HepG2 (cell line): Measurements from ENCODE around the gene POLR1E. TPM values are rescaled to one million over a fixed set of nuclear protein-coding genes. Genes with fewer than 3 reads are reported as not detected.
A peak's percentile ranks its signal among the peaks of the same experiment; 100 is the strongest.

Experiments used
- ATAC-seq: fragments of 200-7000 bp; cut with Tn5 transposase; 3 replicates; pipeline ENCODE4 v1.9.1; 2020; ENCODE audit warnings: mild to moderate bottlenecking, moderate library complexity
- BruUV-seq: library from RNA; stranded (reverse); fragments of 400-500 nt; replicated peaks from 2 replicates; lab custom pipeline; 2021; lab: Mats Ljungman, UMichigan
- CTCF ChIA-PET: fragments of 300-600 bp; formaldehyde crosslinking; extraction: SDS; loops from one replicate; lab custom pipeline; 2021; ENCODE audit warnings: low total read pairs, inconsistent platforms, low intra/inter-chr PET ratio; lab: Yijun Ruan, JAX
- POLR2A ChIA-PET: fragments of 350-600 bp; sonication (Branson Sonifier 250); formaldehyde crosslinking; loops from one replicate; lab custom pipeline; 2020; ENCODE audit warnings: antibody characterized with exemption, inconsistent platforms; lab: Yijun Ruan, JAX
- DNase-seq: peaks from one replicate; pipeline ENCODE4 v3.0.0-alpha.2; 2015; ENCODE audit warnings: low spot score
- FAIRE-seq: peaks from 3 replicates; lab custom pipeline; 2011; peaks lifted over from hg19 to GRCh38; lab: Jason Lieb, UNC
- H2AFZ ChIP-seq: one replicate; pipeline ENCODE4 v1.6.1; 2011; ENCODE audit warnings: low read length, inconsistent platforms
- H3K27ac ChIP-seq: fragments of 300-600 bp; 3 replicates; pipeline ENCODE4 v1.8.0; 2011; ENCODE audit warnings: mixed run types, mild to moderate bottlenecking, mixed read lengths, low read length, inconsistent platforms; ENCODE audit not compliant: insufficient read depth; ENCODE audit errors: extremely low read length
- H3K27me3 ChIP-seq, 2 experiments: fragments of 200-600 bp in 1 of 2; 2 replicates in 1 of 2; 3 replicates in 1 of 2; pipeline versions ENCODE4 v1.6.0 to v1.8.0; 2011; ENCODE audit warnings: low read length in 2 of 2, mild to moderate bottlenecking in 2 of 2, moderate library complexity in 2 of 2, inconsistent platforms in 1 of 2; ENCODE audit not compliant: insufficient read depth in 2 of 2, control insufficient read depth in 1 of 2
- H3K36me3 ChIP-seq, 2 experiments: fragments of 200-600 bp in 1 of 2; replicated peaks in 1 of 2; 2 replicates in 1 of 2; 3 replicates in 1 of 2; pipeline versions ENCODE4 v1.5.1 to v1.8.0; 2011; ENCODE audit warnings: low read length in 2 of 2, inconsistent platforms in 1 of 2; ENCODE audit not compliant: insufficient read depth in 2 of 2, control insufficient read depth in 1 of 2
- H3K4me1 ChIP-seq: 2 replicates; pipeline ENCODE4 v1.5.1; 2012; ENCODE audit warnings: low read length, inconsistent platforms; ENCODE audit not compliant: insufficient read depth
- H3K4me2 ChIP-seq: 2 replicates; pipeline ENCODE4 v1.6.0; 2011; ENCODE audit warnings: low read depth, low read length, inconsistent platforms
- H3K4me3 ChIP-seq, 3 experiments: fragments of 200-600 bp in 1 of 3; sonication (generic), shearing (Covaris generic) in 1 of 3; replicated peaks in 1 of 3; 2 replicates each; pipeline ENCODE4 v1.5.1; 2011 to 2016; ENCODE audit warnings: low read length in 3 of 3, inconsistent platforms in 2 of 3, low read depth in 2 of 3, mild to moderate bottlenecking in 2 of 3, control low read depth in 1 of 3, mixed read lengths in 1 of 3; ENCODE audit not compliant: insufficient read depth in 1 of 3
- H3K79me2 ChIP-seq: one replicate; pipeline ENCODE4 v1.6.1; 2011; ENCODE audit warnings: low read length, inconsistent platforms; ENCODE audit not compliant: insufficient read depth
- H3K9ac ChIP-seq: 2 replicates; pipeline ENCODE4 v1.6.0; 2011; ENCODE audit warnings: mild to moderate bottlenecking, low read depth, low read length, inconsistent platforms; ENCODE audit not compliant: insufficient read depth
- H3K9me3 ChIP-seq: 2 replicates; pipeline ENCODE4 v1.5.1; 2012; ENCODE audit warnings: mild to moderate bottlenecking, low read length
- H4K20me1 ChIP-seq: 2 replicates; pipeline ENCODE4 v1.6.0; 2011; ENCODE audit warnings: inconsistent platforms, mild to moderate bottlenecking, low read length, moderate library complexity; ENCODE audit not compliant: insufficient read depth
- BRD4 ChIP-seq: sonication (generic); formaldehyde crosslinking; IDR thresholded peaks from 2 replicates; pipeline ENCODE4 v1.4.0; 2020; ENCODE audit warnings: missing genetic modification reagents
- FOXP4 ChIP-seq: sonication (generic); formaldehyde crosslinking; IDR thresholded peaks from 2 replicates; pipeline ENCODE4 v1.4.0; 2020; ENCODE audit warnings: missing genetic modification reagents
- JARID2 ChIP-seq: sonication (generic); formaldehyde crosslinking; IDR thresholded peaks from 2 replicates; pipeline ENCODE4 v1.8.1; 2023; ENCODE audit warnings: missing genetic modification reagents, inconsistent platforms; ENCODE audit not compliant: insufficient replicate concordance
- MLLT10 ChIP-seq: sonication (generic); formaldehyde crosslinking; IDR thresholded peaks from 2 replicates; pipeline ENCODE4 v1.4.0; 2020; ENCODE audit warnings: missing genetic modification reagents
- NFYB ChIP-seq: sonication (generic); formaldehyde crosslinking; IDR thresholded peaks from 2 replicates; pipeline ENCODE4 v1.4.0; 2020; ENCODE audit warnings: missing genetic modification reagents
- POLR2G ChIP-seq: fragments of 200-400 bp; formaldehyde crosslinking; IDR thresholded peaks from 2 replicates; pipeline ENCODE4 v1.6.1; 2018; ENCODE audit warnings: mild to moderate bottlenecking, low read depth, low read length, moderate library complexity
- ZBTB21 ChIP-seq: sonication (generic); formaldehyde crosslinking; IDR thresholded peaks from 2 replicates; pipeline ENCODE4 v1.4.0; 2020; ENCODE audit warnings: missing genetic modification reagents
- ZBTB3 ChIP-seq: sonication (generic); formaldehyde crosslinking; IDR thresholded peaks from 2 replicates; pipeline ENCODE4 v1.4.0; 2020; ENCODE audit warnings: low read depth, mild to moderate bottlenecking, moderate library complexity, missing genetic modification reagents, borderline replicate concordance
- ZNF256 ChIP-seq: sonication (generic); formaldehyde crosslinking; conservative IDR thresholded peaks from 2 replicates; pipeline ENCODE4 v1.4.0; 2020; ENCODE audit warnings: missing genetic modification reagents
- ZNF264 ChIP-seq: sonication (generic); formaldehyde crosslinking; IDR thresholded peaks from 2 replicates; pipeline ENCODE4 v1.4.0; 2020; ENCODE audit warnings: missing genetic modification reagents
- ZNF337 ChIP-seq: sonication (generic); formaldehyde crosslinking; IDR thresholded peaks from 2 replicates; pipeline ENCODE4 v1.5.1; 2020; ENCODE audit warnings: missing genetic modification reagents, low read depth, mild to moderate bottlenecking, borderline replicate concordance
- ZNF710 ChIP-seq: sonication (generic); formaldehyde crosslinking; IDR thresholded peaks from 2 replicates; pipeline ENCODE4 v1.5.0; 2020; ENCODE audit warnings: mild to moderate bottlenecking, missing genetic modification reagents, borderline replicate concordance
- WGBS: methylation state at CpG from one replicate; pipeline ENCODE4 v1.1.6; 2017; ENCODE audit warnings: low lambda C conversion rate; 5-methylcytosine and 5-hydroxymethylcytosine counted together
- in situ Hi-C: cut with HindIII; loops from 2 replicates; pipeline ENCODE4 v1.10.0; 2017; ENCODE audit warnings: low pct_unique_long_range_greater_than_20kb; ENCODE audit not compliant: extremely low pct_ligation_motif_present
- intact Hi-C: fragments of 100-400 bp; cut with micrococcal nuclease; formaldehyde crosslinking; loops from one replicate; pipeline ENCODE4 v1.10.0; 2022; ENCODE audit not compliant: unreplicated experiment
- polyA plus RNA-seq, 8 experiments: library from polyadenylated mRNA; depleted of rRNA in 3 of 8; stranded (reverse) in 7 of 8; unstranded in 1 of 8; fragments of >200 nt; fragmentation: Illumina TruSeq in 4 of 8; extraction: Trizol in 4 of 8; gene quantifications; 2 replicates each; pipeline versions ENCODE4 v1.2.1 to v1.2.3, GENCODE V29; 2011 to 2016; ENCODE audit warnings: low read depth in 4 of 8, missing spikeins in 1 of 8, mixed read lengths in 1 of 8; ENCODE audit not compliant: insufficient read depth in 1 of 8
- total RNA-seq, 5 experiments: library from RNA; depleted of rRNA; stranded (reverse); fragments of >200 nt; fragmentation: Illumina TruSeq; extraction: Trizol; gene quantifications; 2 replicates each; pipeline ENCODE4 v1.2.3, GENCODE V29; 2016; ENCODE audit warnings: low read depth in 1 of 5
- TF ChIP-seq, protein P1 (sequence below): IDR thresholded peaks from 2 replicates; pipeline ENCODE4 v1.6.1; 2016
- TF ChIP-seq, protein P2 (sequence below): sonication (generic); formaldehyde crosslinking; IDR thresholded peaks from 2 replicates; pipeline ENCODE4 v1.5.0; 2020; ENCODE audit warnings: mild to moderate bottlenecking, missing genetic modification reagents

The POLR1E gene
- total and polyA plus RNA-seq, 2 of the 13 experiments (the other 11 are each of a cell fraction or from before 2014, with no cell fraction given) = 23.0 to 37.8 TPM

DNA sequence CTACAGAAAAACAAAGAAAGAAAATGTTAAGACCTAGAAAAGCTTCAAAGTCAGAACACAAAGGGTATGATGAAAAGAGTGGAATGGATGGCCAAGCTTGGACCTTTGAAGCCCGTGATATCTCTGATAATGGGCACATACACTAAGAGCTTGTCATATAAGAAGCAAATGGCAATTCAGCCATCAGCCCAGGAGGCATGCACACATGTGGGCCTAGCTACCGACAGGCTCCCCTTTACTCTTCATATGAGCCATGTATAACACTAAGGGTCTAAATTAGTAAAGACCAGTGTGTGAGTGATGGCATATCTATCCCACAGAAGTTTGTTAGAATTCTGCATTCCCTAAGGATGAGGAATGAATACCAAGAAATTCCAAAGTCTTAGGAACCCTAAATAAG lies 43.2 kb upstream of the POLR1E start (continued):
- TF ChIP-seq POLR2G (no peak), FOXP4 (CRISPR knock-in tag) (no peak), BRD4 (CRISPR knock-in tag) (no peak), ZNF264 (CRISPR knock-in tag) (no peak), ZNF710 (CRISPR knock-in tag) (no peak), NFYB (CRISPR knock-in tag) (no peak), ZNF337 (CRISPR knock-in tag) (no peak), ZBTB21 (CRISPR knock-in tag) (no peak)

DNA sequence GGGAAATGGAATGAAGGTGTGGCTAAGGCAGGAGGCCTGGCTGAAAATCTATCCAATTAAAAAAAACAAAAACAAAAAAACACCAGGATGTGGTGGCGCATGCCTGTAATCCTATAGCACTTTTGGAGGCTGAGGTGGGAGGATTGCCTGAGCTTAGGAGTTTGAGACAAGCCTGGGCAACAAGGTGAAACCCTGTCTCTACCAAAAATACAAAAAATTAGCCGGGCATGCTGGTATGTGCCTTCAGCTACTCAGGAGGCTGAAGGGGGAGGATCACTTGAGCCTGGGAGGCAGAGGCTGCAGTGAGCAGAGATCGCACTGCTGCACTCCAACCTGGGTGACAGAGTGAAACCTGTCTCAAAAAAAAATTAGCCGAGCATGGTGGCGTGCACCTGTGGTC lies 42.2 kb upstream of the POLR1E start:
- no TSS peak for BruUV-seq
- in situ Hi-C loops (no loop called here), intact Hi-C loops (no loop called here)
- Histone ChIP-seq H3K4me1 (peaks cover 33% of the 10 kb centered on the region), H3K27ac (no peak overlapping the region), H3K9me3 (no peaks in the 10 kb centered on the region), H3K4me3 (no peak overlapping the region), H2AFZ (no peak overlapping the region), H3K27me3 (no peaks in the 10 kb centered on the region), H4K20me1 (peaks cover 13% of the 10 kb centered on the region), H3K36me3 (peaks cover 13 to 44% of the 10 kb centered on the region in 2 experiments; a peak in 4 of 5 replicates), H3K4me2 (no peak overlapping the region), H3K79me2 (peaks cover 35% of the 10 kb centered on the region), H3K9ac (no peak overlapping the region)
- DNase-seq = no peak
- 98% methylated on average over 5 of the region's 5 CpGs for WGBS
- ChIA-PET CTCF (no interaction called here), POLR2A (no interaction called here)
- no peak for ATAC-seq
- FAIRE-seq = no peak
- TF ChIP-seq, protein P1, sequence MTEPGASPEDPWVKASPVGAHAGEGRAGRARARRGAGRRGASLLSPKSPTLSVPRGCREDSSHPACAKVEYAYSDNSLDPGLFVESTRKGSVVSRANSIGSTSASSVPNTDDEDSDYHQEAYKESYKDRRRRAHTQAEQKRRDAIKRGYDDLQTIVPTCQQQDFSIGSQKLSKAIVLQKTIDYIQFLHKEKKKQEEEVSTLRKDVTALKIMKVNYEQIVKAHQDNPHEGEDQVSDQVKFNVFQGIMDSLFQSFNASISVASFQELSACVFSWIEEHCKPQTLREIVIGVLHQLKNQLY (CRISPR knock-in tag) = no peak
- TF ChIP-seq MLLT10 (CRISPR knock-in tag) = no peak
- no peak for TF ChIP-seq JARID2 (CRISPR knock-in tag)
- no peak for TF ChIP-seq ZNF256 (CRISPR knock-in tag)
- TF ChIP-seq ZBTB3 = no peak
- TF ChIP-seq, protein P2, sequence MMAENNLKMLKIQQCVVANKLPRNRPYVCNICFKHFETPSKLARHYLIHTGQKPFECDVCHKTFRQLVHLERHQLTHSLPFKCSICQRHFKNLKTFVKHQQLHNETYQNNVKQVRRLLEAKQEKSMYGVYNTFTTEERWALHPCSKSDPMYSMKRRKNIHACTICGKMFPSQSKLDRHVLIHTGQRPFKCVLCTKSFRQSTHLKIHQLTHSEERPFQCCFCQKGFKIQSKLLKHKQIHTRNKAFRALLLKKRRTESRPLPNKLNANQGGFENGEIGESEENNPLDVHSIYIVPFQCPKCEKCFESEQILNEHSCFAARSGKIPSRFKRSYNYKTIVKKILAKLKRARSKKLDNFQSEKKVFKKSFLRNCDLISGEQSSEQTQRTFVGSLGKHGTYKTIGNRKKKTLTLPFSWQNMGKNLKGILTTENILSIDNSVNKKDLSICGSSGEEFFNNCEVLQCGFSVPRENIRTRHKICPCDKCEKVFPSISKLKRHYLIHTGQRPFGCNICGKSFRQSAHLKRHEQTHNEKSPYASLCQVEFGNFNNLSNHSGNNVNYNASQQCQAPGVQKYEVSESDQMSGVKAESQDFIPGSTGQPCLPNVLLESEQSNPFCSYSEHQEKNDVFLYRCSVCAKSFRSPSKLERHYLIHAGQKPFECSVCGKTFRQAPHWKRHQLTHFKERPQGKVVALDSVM (CRISPR knock-in tag) = peak; percentile 47; the same call in 1 of the 2 replicates
